Measurements from ENCODE around the gene SEC14L2.
A peak's percentile ranks its signal among the peaks of the same experiment; 100 is the strongest.

- no peak for TF ChIP-seq BHLHE40 (IDR thresholded peaks at IDR 0.05; ENCODE audit: borderline replicate concordance)
- no peak for TF ChIP-seq FOXK2 (IDR thresholded peaks at IDR 0.05)
- TF ChIP-seq CTBP1 (IDR thresholded peaks at IDR 0.05; ENCODE audit: borderline replicate concordance): no peak
- TF ChIP-seq SUZ12 (IDR thresholded peaks at IDR 0.05): no peak
- no peak for TF ChIP-seq ZNF384 (IDR thresholded peaks at IDR 0.05)
- TF ChIP-seq TARDBP (IDR thresholded peaks at IDR 0.05): no peak
- TF ChIP-seq ELF4 (IDR thresholded peaks at IDR 0.05): no peak
- peak; percentile 45 for TF ChIP-seq L3MBTL2 (conservative IDR thresholded peaks at IDR 0.05)
- no peak for TF ChIP-seq LEF1 (IDR thresholded peaks at IDR 0.05; ENCODE audit: borderline replicate concordance)
- TF ChIP-seq SP1 (IDR thresholded peaks at IDR 0.05): no peak
- TF ChIP-seq FOXA1 (IDR thresholded peaks at IDR 0.05): no peak
- TF ChIP-seq HDGF (IDR thresholded peaks at IDR 0.05; ENCODE audit: borderline replicate concordance): no peak
Measured at GRCh38 chr22:30423959-30424533, 27.2 kb downstream of the SEC14L2 start.

All from HEK293T (cell line).